MCF 10A (cell line): Measurements from ENCODE around the gene NGFR. TPM values are rescaled to one million over a fixed set of nuclear protein-coding genes. Genes with fewer than 3 reads are reported as not detected.

ENCODE experiments used
- BruUV-seq: library from RNA; stranded (reverse); fragments of 400-500 nt; replicated peaks from 2 replicates; lab custom pipeline; 2021; lab: Mats Ljungman, UMichigan
- CTCF ChIA-PET: fragments of 300-600 bp; sonication (Branson Sonifier 250); formaldehyde crosslinking; extraction: SDS; loops from one replicate; lab custom pipeline; 2021; ENCODE audit warnings: antibody characterized with exemption, inconsistent platforms; lab: Yijun Ruan, JAX
- POLR2A ChIA-PET: fragments of 300-600, 350-650 bp; sonication (Branson Sonifier 250); formaldehyde crosslinking; extraction: SDS; loops from one replicate; lab custom pipeline; 2020; ENCODE audit warnings: antibody characterized with exemption, inconsistent platforms; lab: Yijun Ruan, JAX
- DNase-seq: peaks from one replicate; pipeline ENCODE4 v3.0.0-alpha.2; 2018; ENCODE audit not compliant: unreplicated experiment
- H3K27ac Mint-ChIP-seq: one replicate; pipeline ENCODE4 v1.8.0; 2022; ENCODE audit warnings: mild to moderate bottlenecking, low read depth, mixed read lengths; ENCODE audit not compliant: unreplicated experiment
- H3K27me3 Mint-ChIP-seq: one replicate; pipeline ENCODE4 v1.8.0; 2022; ENCODE audit warnings: mixed read lengths; ENCODE audit not compliant: insufficient read depth, unreplicated experiment
- H3K36me3 Mint-ChIP-seq: one replicate; pipeline ENCODE4 v1.8.0; 2022; ENCODE audit warnings: mild to moderate bottlenecking, moderate library complexity, mixed read lengths; ENCODE audit not compliant: insufficient read depth, unreplicated experiment
- H3K4me1 Mint-ChIP-seq: one replicate; pipeline ENCODE4 v1.8.0; 2022; ENCODE audit warnings: mixed read lengths; ENCODE audit not compliant: insufficient read depth, unreplicated experiment
- H3K4me3 Mint-ChIP-seq: one replicate; pipeline ENCODE4 v1.8.0; 2022; ENCODE audit warnings: mild to moderate bottlenecking, moderate library complexity, mixed read lengths; ENCODE audit not compliant: unreplicated experiment
- H3K9me3 Mint-ChIP-seq: one replicate; pipeline ENCODE4 v1.8.0; 2022; ENCODE audit warnings: mixed read lengths; ENCODE audit not compliant: unreplicated experiment
- CTCF ChIP-seq: fragments of 200-600 bp; IDR thresholded peaks from one replicate; pipeline ENCODE4 v1.8.0; 2022; ENCODE audit warnings: antibody characterized with exemption, mild to moderate bottlenecking; ENCODE audit not compliant: unreplicated experiment
- intact Hi-C: fragments of 100-400 bp; cut with micrococcal nuclease; formaldehyde crosslinking; loops from 2 replicates; pipeline ENCODE4 v1.14.1; 2022
- total RNA-seq: library from RNA; stranded (reverse); gene quantifications from 2 replicates; pipeline ENCODE4 v1.2.3, GENCODE V29; 2022

The NGFR gene
- total RNA-seq, 1 experiment from 2014 or later = 0.26 TPM

GRCh38 chr17:49468811-49469385, 26.2 kb upstream of the NGFR start:
- POLR2A ChIA-PET = interaction anchor here (0.8 kb wide), 1 partner anchor 10 kb away, joined by 3 read pairs; no protein-coding TSS in a partner anchor
- intact Hi-C loops = no loop called here
- no peak for DNase-seq
- CTCF ChIA-PET = interaction anchor here (0.7 to 2.2 kb wide), 4 partner anchors 61 to 709 kb away, joined by 3 to 7 read pairs (median 4); no protein-coding TSS in a partner anchor
- no peak for TF ChIP-seq CTCF
- Mint-ChIP-seq H3K9me3 (peaks cover 6% of the 10 kb centered on the region), H3K4me1 (no peaks in the 10 kb centered on the region), H3K27me3 (peaks cover 88% of the 10 kb centered on the region), H3K36me3 (peaks cover 6% of the 10 kb centered on the region), H3K4me3 (no peak overlapping the region), H3K27ac (no peak overlapping the region)
- BruUV-seq = no TSS peak

GRCh38 chr17:49469831-49470810, 25.0 kb upstream of the NGFR start:
- ChIA-PET POLR2A (interaction anchor here (0.8 kb wide), 1 partner anchor 11 kb away, joined by 3 read pairs; no protein-coding TSS in a partner anchor), CTCF (interaction anchor here (1.2 kb wide), 1 partner anchor 226 kb away, joined by 3 read pairs; no protein-coding TSS in a partner anchor)
- Mint-ChIP-seq H3K4me3 (no peak overlapping the region), H3K27ac (no peak overlapping the region), H3K9me3 (no peaks in the 10 kb centered on the region), H3K4me1 (no peaks in the 10 kb centered on the region), H3K36me3 (no peaks in the 10 kb centered on the region), H3K27me3 (peaks cover 77% of the 10 kb centered on the region)
- intact Hi-C loops = no loop called here
- no TSS peak for BruUV-seq
- DNase-seq = no peak
- TF ChIP-seq CTCF = no peak

GRCh38 chr17:49471089-49471683, 23.9 kb upstream of the NGFR start:
- CTCF ChIA-PET = interaction anchor here (0.6 to 0.8 kb wide), 2 partner anchors 12 to 175 kb away, joined by 3 to 4 read pairs; no protein-coding TSS in a partner anchor
- no TSS peak for BruUV-seq
- H3K4me3 Mint-ChIP-seq = no peak overlapping the region
- no peak for TF ChIP-seq CTCF
- no peaks in the 10 kb centered on the region for H3K36me3 Mint-ChIP-seq
- peaks cover 77% of the 10 kb centered on the region for H3K27me3 Mint-ChIP-seq
- H3K27ac Mint-ChIP-seq = no peak overlapping the region
- H3K4me1 Mint-ChIP-seq = no peaks in the 10 kb centered on the region
- intact Hi-C loops = no loop called here
- DNase-seq = no peak
- no peaks in the 10 kb centered on the region for H3K9me3 Mint-ChIP-seq
- POLR2A ChIA-PET = no interaction called here

- BruUV-seq = no TSS peak
- Mint-ChIP-seq H3K36me3 (no peaks in the 10 kb centered on the region), H3K9me3 (no peaks in the 10 kb centered on the region), H3K4me1 (no peaks in the 10 kb centered on the region), H3K27ac (no peak overlapping the region), H3K4me3 (no peak overlapping the region), H3K27me3 (peaks cover 77% of the 10 kb centered on the region)
- intact Hi-C loops = no loop called here
- TF ChIP-seq CTCF = no peak
- ChIA-PET POLR2A (no interaction called here), CTCF (interaction anchor here (0.6 to 0.8 kb wide), 2 partner anchors 11 to 174 kb away, joined by 3 to 4 read pairs; no protein-coding TSS in a partner anchor)
- DNase-seq = no peak
These were observed 23.3 kb upstream of the NGFR start for GRCh38 chr17:49471769-49472168.
